Measurements from ENCODE around the gene TMEM117. TPM values are rescaled to one million over a fixed set of nuclear protein-coding genes. Genes with fewer than 3 reads are reported as not detected.

Gene TMEM117
- total and polyA plus RNA-seq, 10 of the 15 experiments (the other 5 are each of a cell fraction or from before 2014, with no cell fraction given), result 3.1 to 8.2 (median 6.1) TPM

DNA sequence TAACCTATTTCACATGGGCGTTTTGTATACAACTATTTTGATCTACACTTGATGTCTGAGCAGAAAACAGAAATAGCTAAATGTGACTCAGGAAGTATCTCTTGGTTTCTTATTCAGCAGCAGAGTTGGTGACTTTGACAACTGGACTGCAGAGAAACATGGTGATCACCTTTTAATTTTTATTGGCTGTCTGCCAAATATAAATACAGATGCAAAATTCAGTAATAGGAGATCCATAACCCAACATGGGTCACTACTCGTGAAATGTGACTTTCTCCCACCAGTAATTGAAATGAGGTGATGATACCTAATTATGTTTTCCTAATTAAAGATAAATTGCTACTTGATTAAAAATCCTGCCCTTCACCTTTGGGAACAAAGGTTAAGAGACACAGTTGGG, 553.2 kb downstream of the TMEM117 start:
- no peak overlapping the region for H2AFZ ChIP-seq (ENCODE audit: control insufficient read depth, low read depth, low read length)
- H3K79me2 ChIP-seq (ENCODE audit: control insufficient read depth, insufficient read depth, low read length), result no peaks in the 10 kb centered on the region
- WGBS (ENCODE audit: insufficient coverage, insufficient replicate concordance, low lambda C conversion rate, missing lambda C conversion rate), result 76% methylated on average over 2 of the region's 2 CpGs
- H3K4me2 ChIP-seq (ENCODE audit: control insufficient read depth, insufficient read depth), result no peak overlapping the region
- no peak overlapping the region for H3K27ac ChIP-seq (ENCODE audit: control insufficient read depth, insufficient read depth)
- FAIRE-seq (no peak), DNase-seq (ENCODE audit: low read depth, low spot score) (no peak), ATAC-seq (no peak)
- H3K9ac ChIP-seq (ENCODE audit: control insufficient read depth, insufficient read depth, low read length), result no peak overlapping the region
- in situ Hi-C loops (cut with MboI) (no loop called here), intact Hi-C loops (cut with micrococcal nuclease; ENCODE audit: unreplicated experiment) (no loop called here)
- no peak overlapping the region for H3K4me3 ChIP-seq
- no TSS peak for BruUV-seq (replicated peaks)
- ChIA-PET SMC1A (ENCODE audit: uncharacterized antibody, unreplicated experiment) (interaction anchor here (1.1 to 1.5 kb wide), 2 partner anchors 8 to 68 kb away, joined by 3 to 7 read pairs; no protein-coding TSS in a partner anchor), CTCF (no interaction called here), RAD21 (ENCODE audit: unreplicated experiment) (no interaction called here), POLR2A (no interaction called here)
- H3K4me1 ChIP-seq (ENCODE audit: control insufficient read depth, insufficient read depth, low read length), result no peaks in the 10 kb centered on the region
- no peaks in the 10 kb centered on the region for H3K9me3 ChIP-seq (replicated peaks; ENCODE audit: control insufficient read depth, insufficient read depth, low read length)
- no peaks in the 10 kb centered on the region for H3K27me3 ChIP-seq (replicated peaks in 1 of 2; ENCODE audit: control insufficient read depth in 2 of 2, insufficient read depth in 2 of 2, low read length in 1 of 2)
- no peaks in the 10 kb centered on the region for H3K36me3 ChIP-seq (ENCODE audit: control insufficient read depth in 2 of 2, insufficient read depth in 2 of 2, low read length in 1 of 2)
- TF ChIP-seq SMAD5 (IDR thresholded peaks at IDR 0.05; ENCODE audit: low read depth) (no peak), CHD2 (IDR thresholded peaks at IDR 0.05; ENCODE audit: borderline replicate concordance, low read depth, low read length) (no peak), IKZF2 (IDR thresholded peaks at IDR 0.05) (no peak), PAX8 (IDR thresholded peaks at IDR 0.05) (no peak), STAT1 (conservative IDR thresholded peaks at IDR 0.05) (no peak), ZNF24 (IDR thresholded peaks at IDR 0.05) (no peak), RBBP5 (conservative IDR thresholded peaks at IDR 0.05) (no peak)
- TF ChIP-seq, protein P1, sequence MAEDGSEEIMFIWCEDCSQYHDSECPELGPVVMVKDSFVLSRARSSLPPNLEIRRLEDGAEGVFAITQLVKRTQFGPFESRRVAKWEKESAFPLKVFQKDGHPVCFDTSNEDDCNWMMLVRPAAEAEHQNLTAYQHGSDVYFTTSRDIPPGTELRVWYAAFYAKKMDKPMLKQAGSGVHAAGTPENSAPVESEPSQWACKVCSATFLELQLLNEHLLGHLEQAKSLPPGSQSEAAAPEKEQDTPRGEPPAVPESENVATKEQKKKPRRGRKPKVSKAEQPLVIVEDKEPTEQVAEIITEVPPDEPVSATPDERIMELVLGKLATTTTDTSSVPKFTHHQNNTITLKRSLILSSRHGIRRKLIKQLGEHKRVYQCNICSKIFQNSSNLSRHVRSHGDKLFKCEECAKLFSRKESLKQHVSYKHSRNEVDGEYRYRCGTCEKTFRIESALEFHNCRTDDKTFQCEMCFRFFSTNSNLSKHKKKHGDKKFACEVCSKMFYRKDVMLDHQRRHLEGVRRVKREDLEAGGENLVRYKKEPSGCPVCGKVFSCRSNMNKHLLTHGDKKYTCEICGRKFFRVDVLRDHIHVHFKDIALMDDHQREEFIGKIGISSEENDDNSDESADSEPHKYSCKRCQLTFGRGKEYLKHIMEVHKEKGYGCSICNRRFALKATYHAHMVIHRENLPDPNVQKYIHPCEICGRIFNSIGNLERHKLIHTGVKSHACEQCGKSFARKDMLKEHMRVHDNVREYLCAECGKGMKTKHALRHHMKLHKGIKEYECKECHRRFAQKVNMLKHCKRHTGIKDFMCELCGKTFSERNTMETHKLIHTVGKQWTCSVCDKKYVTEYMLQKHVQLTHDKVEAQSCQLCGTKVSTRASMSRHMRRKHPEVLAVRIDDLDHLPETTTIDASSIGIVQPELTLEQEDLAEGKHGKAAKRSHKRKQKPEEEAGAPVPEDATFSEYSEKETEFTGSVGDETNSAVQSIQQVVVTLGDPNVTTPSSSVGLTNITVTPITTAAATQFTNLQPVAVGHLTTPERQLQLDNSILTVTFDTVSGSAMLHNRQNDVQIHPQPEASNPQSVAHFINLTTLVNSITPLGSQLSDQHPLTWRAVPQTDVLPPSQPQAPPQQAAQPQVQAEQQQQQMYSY (CRISPR knock-in tag; IDR thresholded peaks at IDR 0.05), result no peak
- TF ChIP-seq, protein P2, sequence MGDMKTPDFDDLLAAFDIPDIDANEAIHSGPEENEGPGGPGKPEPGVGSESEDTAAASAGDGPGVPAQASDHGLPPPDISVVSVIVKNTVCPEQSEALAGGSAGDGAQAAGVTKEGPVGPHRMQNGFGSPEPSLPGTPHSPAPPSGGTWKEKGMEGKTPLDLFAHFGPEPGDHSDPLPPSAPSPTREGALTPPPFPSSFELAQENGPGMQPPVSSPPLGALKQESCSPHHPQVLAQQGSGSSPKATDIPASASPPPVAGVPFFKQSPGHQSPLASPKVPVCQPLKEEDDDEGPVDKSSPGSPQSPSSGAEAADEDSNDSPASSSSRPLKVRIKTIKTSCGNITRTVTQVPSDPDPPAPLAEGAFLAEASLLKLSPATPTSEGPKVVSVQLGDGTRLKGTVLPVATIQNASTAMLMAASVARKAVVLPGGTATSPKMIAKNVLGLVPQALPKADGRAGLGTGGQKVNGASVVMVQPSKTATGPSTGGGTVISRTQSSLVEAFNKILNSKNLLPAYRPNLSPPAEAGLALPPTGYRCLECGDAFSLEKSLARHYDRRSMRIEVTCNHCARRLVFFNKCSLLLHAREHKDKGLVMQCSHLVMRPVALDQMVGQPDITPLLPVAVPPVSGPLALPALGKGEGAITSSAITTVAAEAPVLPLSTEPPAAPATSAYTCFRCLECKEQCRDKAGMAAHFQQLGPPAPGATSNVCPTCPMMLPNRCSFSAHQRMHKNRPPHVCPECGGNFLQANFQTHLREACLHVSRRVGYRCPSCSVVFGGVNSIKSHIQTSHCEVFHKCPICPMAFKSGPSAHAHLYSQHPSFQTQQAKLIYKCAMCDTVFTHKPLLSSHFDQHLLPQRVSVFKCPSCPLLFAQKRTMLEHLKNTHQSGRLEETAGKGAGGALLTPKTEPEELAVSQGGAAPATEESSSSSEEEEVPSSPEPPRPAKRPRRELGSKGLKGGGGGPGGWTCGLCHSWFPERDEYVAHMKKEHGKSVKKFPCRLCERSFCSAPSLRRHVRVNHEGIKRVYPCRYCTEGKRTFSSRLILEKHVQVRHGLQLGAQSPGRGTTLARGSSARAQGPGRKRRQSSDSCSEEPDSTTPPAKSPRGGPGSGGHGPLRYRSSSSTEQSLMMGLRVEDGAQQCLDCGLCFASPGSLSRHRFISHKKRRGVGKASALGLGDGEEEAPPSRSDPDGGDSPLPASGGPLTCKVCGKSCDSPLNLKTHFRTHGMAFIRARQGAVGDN (IDR thresholded peaks at IDR 0.05), result no peak
- TF ChIP-seq, protein P3, sequence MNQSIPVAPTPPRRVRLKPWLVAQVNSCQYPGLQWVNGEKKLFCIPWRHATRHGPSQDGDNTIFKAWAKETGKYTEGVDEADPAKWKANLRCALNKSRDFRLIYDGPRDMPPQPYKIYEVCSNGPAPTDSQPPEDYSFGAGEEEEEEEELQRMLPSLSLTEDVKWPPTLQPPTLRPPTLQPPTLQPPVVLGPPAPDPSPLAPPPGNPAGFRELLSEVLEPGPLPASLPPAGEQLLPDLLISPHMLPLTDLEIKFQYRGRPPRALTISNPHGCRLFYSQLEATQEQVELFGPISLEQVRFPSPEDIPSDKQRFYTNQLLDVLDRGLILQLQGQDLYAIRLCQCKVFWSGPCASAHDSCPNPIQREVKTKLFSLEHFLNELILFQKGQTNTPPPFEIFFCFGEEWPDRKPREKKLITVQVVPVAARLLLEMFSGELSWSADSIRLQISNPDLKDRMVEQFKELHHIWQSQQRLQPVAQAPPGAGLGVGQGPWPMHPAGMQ (IDR thresholded peaks at IDR 0.05; ENCODE audit: borderline replicate concordance), result no peak
- TF ChIP-seq, protein P4, sequence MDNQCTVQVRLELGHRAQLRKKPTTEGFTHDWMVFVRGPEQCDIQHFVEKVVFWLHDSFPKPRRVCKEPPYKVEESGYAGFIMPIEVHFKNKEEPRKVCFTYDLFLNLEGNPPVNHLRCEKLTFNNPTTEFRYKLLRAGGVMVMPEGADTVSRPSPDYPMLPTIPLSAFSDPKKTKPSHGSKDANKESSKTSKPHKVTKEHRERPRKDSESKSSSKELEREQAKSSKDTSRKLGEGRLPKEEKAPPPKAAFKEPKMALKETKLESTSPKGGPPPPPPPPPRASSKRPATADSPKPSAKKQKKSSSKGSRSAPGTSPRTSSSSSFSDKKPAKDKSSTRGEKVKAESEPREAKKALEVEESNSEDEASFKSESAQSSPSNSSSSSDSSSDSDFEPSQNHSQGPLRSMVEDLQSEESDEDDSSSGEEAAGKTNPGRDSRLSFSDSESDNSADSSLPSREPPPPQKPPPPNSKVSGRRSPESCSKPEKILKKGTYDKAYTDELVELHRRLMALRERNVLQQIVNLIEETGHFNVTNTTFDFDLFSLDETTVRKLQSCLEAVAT (IDR thresholded peaks at IDR 0.05), result no peak
- TF ChIP-seq, protein P5, sequence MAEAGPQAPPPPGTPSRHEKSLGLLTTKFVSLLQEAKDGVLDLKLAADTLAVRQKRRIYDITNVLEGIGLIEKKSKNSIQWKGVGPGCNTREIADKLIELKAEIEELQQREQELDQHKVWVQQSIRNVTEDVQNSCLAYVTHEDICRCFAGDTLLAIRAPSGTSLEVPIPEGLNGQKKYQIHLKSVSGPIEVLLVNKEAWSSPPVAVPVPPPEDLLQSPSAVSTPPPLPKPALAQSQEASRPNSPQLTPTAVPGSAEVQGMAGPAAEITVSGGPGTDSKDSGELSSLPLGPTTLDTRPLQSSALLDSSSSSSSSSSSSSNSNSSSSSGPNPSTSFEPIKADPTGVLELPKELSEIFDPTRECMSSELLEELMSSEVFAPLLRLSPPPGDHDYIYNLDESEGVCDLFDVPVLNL (IDR thresholded peaks at IDR 0.05; ENCODE audit: low read depth, low read length), result no peak
- no peaks in the 10 kb centered on the region for H4K20me1 ChIP-seq (ENCODE audit: control insufficient read depth, insufficient read depth)
